ENCODE results near the gene ANKRD31. TPM values are rescaled to one million over a fixed set of nuclear protein-coding genes. Genes with fewer than 3 reads are reported as not detected.
"Not testable (repeated sequence)": the region's sequence is repeated elsewhere in the genome, so short reads cannot be mapped to it uniquely, and the experiment has no call there.

Gene ANKRD31
- total RNA-seq, 1 donor from 2014 or later, result 0.05 TPM

DNA sequence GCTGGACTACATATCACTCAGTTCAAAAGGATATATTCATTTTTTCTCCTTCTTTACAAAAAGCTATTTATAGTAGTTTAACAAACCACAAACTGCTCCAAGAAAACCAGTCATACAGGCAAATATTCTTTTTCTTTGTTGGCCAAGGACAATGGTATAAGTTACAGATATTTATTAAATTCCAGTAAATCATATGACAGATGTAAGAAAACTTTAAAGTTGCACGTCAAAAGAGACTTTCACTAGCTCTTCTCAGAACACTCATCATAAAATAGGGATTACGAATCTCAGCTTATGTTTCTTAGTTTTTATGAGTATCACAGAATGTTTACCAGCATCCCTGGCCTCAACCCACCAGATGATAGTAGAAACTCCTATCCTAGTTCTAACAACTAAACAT, 67.2 kb downstream of the ANKRD31 start:
- no peak for DNase-seq (ENCODE audit: low spot score)
- Mint-ChIP-seq H3K27me3 (ENCODE audit: unreplicated experiment) (peaks cover 1% of the 10 kb centered on the region), H3K4me3 (ENCODE audit: unreplicated experiment) (no peak overlapping the region), H3K4me1 (ENCODE audit: unreplicated experiment) (no peaks in the 10 kb centered on the region), H3K9me3 (ENCODE audit: unreplicated experiment) (no peaks in the 10 kb centered on the region), H3K27ac (ENCODE audit: unreplicated experiment) (no peak overlapping the region), H3K36me3 (ENCODE audit: low read depth, unreplicated experiment) (no peaks in the 10 kb centered on the region)
- TF ChIP-seq, protein P1, sequence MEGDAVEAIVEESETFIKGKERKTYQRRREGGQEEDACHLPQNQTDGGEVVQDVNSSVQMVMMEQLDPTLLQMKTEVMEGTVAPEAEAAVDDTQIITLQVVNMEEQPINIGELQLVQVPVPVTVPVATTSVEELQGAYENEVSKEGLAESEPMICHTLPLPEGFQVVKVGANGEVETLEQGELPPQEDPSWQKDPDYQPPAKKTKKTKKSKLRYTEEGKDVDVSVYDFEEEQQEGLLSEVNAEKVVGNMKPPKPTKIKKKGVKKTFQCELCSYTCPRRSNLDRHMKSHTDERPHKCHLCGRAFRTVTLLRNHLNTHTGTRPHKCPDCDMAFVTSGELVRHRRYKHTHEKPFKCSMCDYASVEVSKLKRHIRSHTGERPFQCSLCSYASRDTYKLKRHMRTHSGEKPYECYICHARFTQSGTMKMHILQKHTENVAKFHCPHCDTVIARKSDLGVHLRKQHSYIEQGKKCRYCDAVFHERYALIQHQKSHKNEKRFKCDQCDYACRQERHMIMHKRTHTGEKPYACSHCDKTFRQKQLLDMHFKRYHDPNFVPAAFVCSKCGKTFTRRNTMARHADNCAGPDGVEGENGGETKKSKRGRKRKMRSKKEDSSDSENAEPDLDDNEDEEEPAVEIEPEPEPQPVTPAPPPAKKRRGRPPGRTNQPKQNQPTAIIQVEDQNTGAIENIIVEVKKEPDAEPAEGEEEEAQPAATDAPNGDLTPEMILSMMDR (IDR thresholded peaks at IDR 0.05; ENCODE audit: unreplicated experiment), result no peak

DNA sequence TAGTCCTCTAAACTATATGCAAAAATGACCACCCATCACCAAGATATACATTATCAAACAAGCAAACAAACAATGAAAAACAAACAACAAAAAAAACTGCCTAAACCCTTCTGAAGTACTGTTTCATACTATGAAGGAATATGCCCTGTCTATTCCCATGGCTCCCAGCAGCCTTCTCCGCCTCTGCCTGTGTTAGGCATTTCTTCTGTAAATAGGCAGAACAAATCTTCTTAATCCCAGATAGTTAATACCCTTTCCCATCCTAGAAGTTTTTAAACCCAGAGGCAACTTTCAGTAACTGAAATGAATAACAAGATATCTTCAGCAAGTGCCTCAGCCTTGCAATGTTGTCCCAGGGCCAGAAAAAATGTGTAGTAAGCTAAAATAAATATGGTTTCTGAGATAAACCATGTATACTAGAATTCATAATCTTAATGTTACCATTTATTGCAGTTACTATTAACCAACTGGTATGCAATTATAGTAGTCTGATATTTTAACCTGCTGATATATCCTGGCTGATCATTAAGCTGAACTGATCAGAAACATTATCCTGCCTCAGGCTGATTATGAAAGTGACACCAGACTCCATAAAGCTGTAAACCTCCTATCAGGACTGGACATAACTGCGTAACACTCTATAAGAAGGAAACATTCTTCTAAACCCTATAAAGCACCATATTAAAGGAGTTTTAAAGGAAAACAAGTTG, 68.5 kb downstream of the ANKRD31 start:
- TF ChIP-seq, protein P1 (IDR thresholded peaks at IDR 0.05; ENCODE audit: unreplicated experiment), result no peak
- H3K9me3 Mint-ChIP-seq (ENCODE audit: unreplicated experiment), result no peaks in the 10 kb centered on the region
- H3K4me3 Mint-ChIP-seq (ENCODE audit: unreplicated experiment), result no peak overlapping the region
- H3K4me1 Mint-ChIP-seq (ENCODE audit: unreplicated experiment), result no peaks in the 10 kb centered on the region
- H3K27ac Mint-ChIP-seq (ENCODE audit: unreplicated experiment), result no peak overlapping the region
- no peaks in the 10 kb centered on the region for H3K36me3 Mint-ChIP-seq (ENCODE audit: low read depth, unreplicated experiment)
- H3K27me3 Mint-ChIP-seq (ENCODE audit: unreplicated experiment), result no peaks in the 10 kb centered on the region
- no peak for DNase-seq (ENCODE audit: low spot score)

GRCh38 chr5:75167345-75167744, 69.3 kb downstream of the ANKRD31 start:
- Mint-ChIP-seq H3K9me3 (ENCODE audit: unreplicated experiment) (no peaks in the 10 kb centered on the region), H3K27me3 (ENCODE audit: unreplicated experiment) (no peaks in the 10 kb centered on the region)

GRCh38 chr5:75161508-75161907, 75.2 kb downstream of the ANKRD31 start:
- H3K4me1 Mint-ChIP-seq (ENCODE audit: unreplicated experiment); H3K27ac Mint-ChIP-seq (ENCODE audit: unreplicated experiment); DNase-seq (ENCODE audit: low spot score); H3K27me3 Mint-ChIP-seq (ENCODE audit: unreplicated experiment); H3K9me3 Mint-ChIP-seq (ENCODE audit: unreplicated experiment): not testable (repeated sequence)
- Mint-ChIP-seq H3K4me3 (ENCODE audit: unreplicated experiment) (peak overlapping the region; percentile 48), H3K36me3 (ENCODE audit: low read depth, unreplicated experiment) (peaks cover 10% of the 10 kb centered on the region)

More at GRCh38 chr5:75167345-75167744, 69.3 kb downstream of the ANKRD31 start:
- DNase-seq (ENCODE audit: low spot score), result no peak
- Mint-ChIP-seq H3K4me1 (ENCODE audit: unreplicated experiment) (no peaks in the 10 kb centered on the region), H3K4me3 (ENCODE audit: unreplicated experiment) (no peak overlapping the region), H3K27ac (ENCODE audit: unreplicated experiment) (no peak overlapping the region), H3K36me3 (ENCODE audit: low read depth, unreplicated experiment) (peaks cover 1% of the 10 kb centered on the region)
- TF ChIP-seq, protein P1 (IDR thresholded peaks at IDR 0.05; ENCODE audit: unreplicated experiment), result peak; percentile 69

DNA sequence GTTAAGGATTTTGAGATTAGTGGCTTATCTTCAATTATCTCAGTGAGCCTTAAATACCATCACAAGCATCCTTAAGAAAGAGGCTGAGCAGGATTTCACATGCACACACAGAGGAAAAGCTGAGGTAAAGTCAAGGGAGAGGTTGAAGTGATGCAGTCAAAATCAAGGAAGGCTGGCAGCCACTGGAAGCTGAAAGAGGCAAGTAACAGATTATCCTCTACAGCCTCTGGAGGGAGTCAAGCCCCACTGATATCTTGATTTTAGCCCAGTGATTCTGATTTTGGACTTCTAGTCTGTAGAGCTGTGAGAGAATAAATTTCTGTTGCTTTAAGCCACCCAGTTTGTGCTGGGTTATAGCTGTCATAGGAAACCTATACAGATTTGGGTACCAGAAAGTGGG, 80.1 kb downstream of the ANKRD31 start:
- Mint-ChIP-seq H3K27me3 (ENCODE audit: unreplicated experiment) (no peaks in the 10 kb centered on the region), H3K9me3 (ENCODE audit: unreplicated experiment) (peaks cover 6% of the 10 kb centered on the region), H3K36me3 (ENCODE audit: low read depth, unreplicated experiment) (peaks cover 7% of the 10 kb centered on the region), H3K4me3 (ENCODE audit: unreplicated experiment) (no peak overlapping the region), H3K27ac (ENCODE audit: unreplicated experiment) (no peak overlapping the region), H3K4me1 (ENCODE audit: unreplicated experiment) (no peaks in the 10 kb centered on the region)
- DNase-seq (ENCODE audit: low spot score), result no peak
- TF ChIP-seq, protein P1 (IDR thresholded peaks at IDR 0.05; ENCODE audit: unreplicated experiment), result no peak

Data from endothelial cell (in vitro differentiated cells).